Measurements from ENCODE around the gene GPR84. TPM values are rescaled to one million over a fixed set of nuclear protein-coding genes. Genes with fewer than 3 reads are reported as not detected.

Gene GPR84
- total and polyA plus RNA-seq, 2 of the 13 experiments (the other 11 are each of a cell fraction or from before 2014, with no cell fraction given), result not detected

GRCh38 chr12:54358945-54359761 is 5.1 kb downstream of the GPR84 start (continued):
- peak; percentile 86 for TF ChIP-seq ZNF740 (CRISPR knock-in tag; IDR thresholded peaks at IDR 0.05)
- TF ChIP-seq ZNF589 (CRISPR knock-in tag; conservative IDR thresholded peaks at IDR 0.05), result 0 out of 2 replicates have a peak, but pooled peaks have one; percentile 33
- TF ChIP-seq TOE1 (CRISPR knock-in tag; IDR thresholded peaks at IDR 0.05), result no peak
- no peak for TF ChIP-seq RBAK (CRISPR knock-in tag; IDR thresholded peaks at IDR 0.05)
- peak; percentile 85 for TF ChIP-seq SP2 (CRISPR knock-in tag; IDR thresholded peaks at IDR 0.05)
- no peak for TF ChIP-seq SALL2 (CRISPR knock-in tag; IDR thresholded peaks at IDR 0.05)
- TF ChIP-seq ZNF468 (CRISPR knock-in tag; IDR thresholded peaks at IDR 0.05), result no peak
- TF ChIP-seq ZSCAN9 (CRISPR knock-in tag; IDR thresholded peaks at IDR 0.05; ENCODE audit: borderline replicate concordance), result no peak
- no peak for TF ChIP-seq ZBTB44 (CRISPR knock-in tag; IDR thresholded peaks at IDR 0.05)
- TF ChIP-seq ZNF713 (CRISPR knock-in tag; IDR thresholded peaks at IDR 0.05), result no peak
- TF ChIP-seq RFX1 (IDR thresholded peaks at IDR 0.05), result no peak
- TF ChIP-seq ZNF414 (CRISPR knock-in tag; IDR thresholded peaks at IDR 0.05), result no peak
- TF ChIP-seq FOSL2 (CRISPR knock-in tag; IDR thresholded peaks at IDR 0.05), result peak; percentile 77
- no peak for TF ChIP-seq ZBTB2 (CRISPR knock-in tag; IDR thresholded peaks at IDR 0.05; ENCODE audit: low read depth)
- no peak for TF ChIP-seq AHR (CRISPR knock-in tag; IDR thresholded peaks at IDR 0.05)
- no peak for TF ChIP-seq ZFP91 (CRISPR knock-in tag; IDR thresholded peaks at IDR 0.05; ENCODE audit: borderline replicate concordance)
- TF ChIP-seq ELF3 (CRISPR knock-in tag; IDR thresholded peaks at IDR 0.05), result no peak
- TF ChIP-seq REXO4 (CRISPR knock-in tag; IDR thresholded peaks at IDR 0.05; ENCODE audit: borderline replicate concordance), result no peak
- TF ChIP-seq NAIF1 (CRISPR knock-in tag; IDR thresholded peaks at IDR 0.05; ENCODE audit: borderline replicate concordance), result no peak
